Activated T-cell treated with anti-CD3 and anti-CD28 coated beads for 1 hour (primary cell): ENCODE data around the gene CHRM2.

Experiments
- DNase-seq: peaks from one replicate; pipeline ENCODE4 v3.0.0-alpha.2; 2020; ENCODE audit warnings: low read depth

Gene CHRM2

GRCh38 chr7:137025469-137026175 lies 157.2 kb downstream of the CHRM2 start:
- no peak for DNase-seq

DNA sequence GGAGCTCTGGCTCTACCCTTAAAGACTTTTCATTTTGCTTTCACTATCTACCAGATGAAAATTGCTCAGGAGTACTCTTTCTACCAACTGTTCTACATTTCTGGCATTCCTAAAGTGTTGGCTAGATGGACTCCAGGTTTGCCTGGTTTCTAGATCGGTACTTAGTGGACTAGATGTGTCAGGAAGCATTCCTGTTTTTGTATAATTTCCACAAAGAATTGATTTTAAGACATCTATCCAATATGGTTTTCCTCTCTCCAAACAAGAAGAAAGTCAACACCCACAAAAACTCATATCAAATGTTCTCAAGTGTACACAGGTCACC lies 157.7 kb downstream of the CHRM2 start:
- no peak for DNase-seq

- no peak for DNase-seq
These were observed 164.0 kb downstream of the CHRM2 start for GRCh38 chr7:137032436-137032835.

DNA sequence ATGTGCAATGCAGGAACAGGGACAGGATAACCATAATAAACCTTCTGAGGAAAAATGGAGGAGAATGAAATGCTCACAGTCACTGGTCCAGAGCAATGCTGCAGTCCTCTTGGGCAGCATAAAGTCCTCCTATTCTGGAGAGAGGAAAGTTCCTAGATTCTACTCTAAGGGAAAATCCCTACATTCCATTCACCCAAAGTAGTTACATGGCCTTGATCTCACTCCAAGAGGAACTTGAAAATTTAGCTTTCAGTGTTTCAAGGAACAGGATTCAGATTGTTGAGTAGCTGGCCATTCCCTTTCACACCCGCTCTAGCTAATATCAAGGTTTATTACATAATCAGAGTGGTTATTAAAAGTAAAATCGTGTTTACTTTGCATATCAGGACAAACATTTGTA lies 168.3 kb downstream of the CHRM2 start:
- DNase-seq, result no peak

GRCh38 chr7:137038706-137039105 lies 170.3 kb downstream of the CHRM2 start:
- no peak for DNase-seq

GRCh38 chr7:137040745-137041144 lies 172.3 kb downstream of the CHRM2 start:
- DNase-seq, result no peak

DNA sequence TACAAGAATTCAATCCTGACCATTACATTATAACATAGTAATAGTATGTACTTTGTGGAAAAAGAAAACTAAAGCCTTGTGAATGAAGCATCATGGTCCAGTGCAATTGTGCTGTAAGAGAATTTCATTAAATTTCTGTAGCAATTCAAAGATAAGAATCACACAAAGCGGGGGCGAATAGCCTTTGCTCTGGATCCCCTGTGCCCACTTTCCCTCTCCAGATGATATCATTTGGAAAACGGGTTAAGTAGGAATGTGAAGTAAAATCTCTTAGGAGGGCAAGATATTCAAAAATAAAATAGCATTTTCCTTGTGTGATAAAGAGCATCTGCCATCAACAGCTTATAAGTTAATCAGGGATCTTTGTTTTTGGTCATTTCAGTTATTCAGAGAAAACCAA lies 177.1 kb downstream of the CHRM2 start:
- no peak for DNase-seq

GRCh38 chr7:137069249-137069963 lies 201.0 kb downstream of the CHRM2 start:
- no peak for DNase-seq
